Measurements from ENCODE around the gene IL1RL2.
A peak's percentile ranks its signal among the peaks of the same experiment; 100 is the strongest.

The IL1RL2 gene

GRCh38 chr2:102186791-102187495, at the start of gene IL1RL2:
Gene IL1RL2, plus strand, starts transcription at chr2:102187023. Its CDS starts 845 bp downstream, at chr2:102187868.
- DNase-seq: no peak

GRCh38 chr2:102137138-102137537, 49.7 kb upstream of the IL1RL2 start:
- no peak for DNase-seq

- DNase-seq: no peak
These were observed 48.5 kb upstream of the IL1RL2 start for GRCh38 chr2:102138331-102138730.

- no peak for DNase-seq
These were observed 47.0 kb upstream of the IL1RL2 start for GRCh38 chr2:102139851-102140250.

- no peak for DNase-seq
These were observed 46.4 kb upstream of the IL1RL2 start for GRCh38 chr2:102140377-102140776.

GRCh38 chr2:102141011-102141943, 45.5 kb upstream of the IL1RL2 start:
- DNase-seq: no peak

GRCh38 chr2:102141970-102142828, 44.6 kb upstream of the IL1RL2 start, which contains the start of gene IL1R1:
Gene IL1R1, plus strand, starts transcription at chr2:102142746. Its CDS starts 14,979 bp downstream, at chr2:102157725.
- DNase-seq: peak in 7 of 14 donors; percentile 4 to 52 (median 13)

- no peak for DNase-seq
These were observed 43.9 kb upstream of the IL1RL2 start for GRCh38 chr2:102142829-102143449.

GRCh38 chr2:102143450-102143985, 43.3 kb upstream of the IL1RL2 start:
- no peak for DNase-seq

GRCh38 chr2:102144128-102144527, 42.7 kb upstream of the IL1RL2 start:
- no peak for DNase-seq

GRCh38 chr2:102145107-102145506, 41.7 kb upstream of the IL1RL2 start:
- DNase-seq: no peak

GRCh38 chr2:102145934-102146333, 40.9 kb upstream of the IL1RL2 start:
- no peak for DNase-seq

- DNase-seq: no peak
These were observed 38.9 kb upstream of the IL1RL2 start for GRCh38 chr2:102147935-102148334.

GRCh38 chr2:102149243-102149642, 37.6 kb upstream of the IL1RL2 start:
- DNase-seq: no peak

GRCh38 chr2:102149644-102150455, 37.0 kb upstream of the IL1RL2 start:
- DNase-seq: no peak

- DNase-seq: no peak
These were observed 32.5 kb upstream of the IL1RL2 start for GRCh38 chr2:102154364-102154763.

GRCh38 chr2:102154946-102155702, 31.7 kb upstream of the IL1RL2 start:
- no peak for DNase-seq

- no peak for DNase-seq
These were observed 30.9 kb upstream of the IL1RL2 start for GRCh38 chr2:102155703-102156515.
